Fibroblast of skin of scalp (primary cell): Measurements from ENCODE around the gene BTBD10.
A peak's percentile ranks its signal among the peaks of the same experiment; 100 is the strongest.

Source experiments
- DNase-seq: peaks from one replicate; pipeline ENCODE4 v3.0.0-alpha.2; 2013

Gene BTBD10

GRCh38 chr11:13373216-13373615 is 89.8 kb downstream of the BTBD10 start:
- no peak for DNase-seq

- DNase-seq, result peak; percentile 69
Observed at GRCh38 chr11:13368041-13368446, 95.0 kb downstream of the BTBD10 start.

- no peak for DNase-seq
Observed at GRCh38 chr11:13367115-13367514, 95.9 kb downstream of the BTBD10 start.

- DNase-seq, result no peak
Observed at GRCh38 chr11:13366266-13367026, 96.6 kb downstream of the BTBD10 start.

- DNase-seq, result peak; percentile 17
Observed at GRCh38 chr11:13364388-13364787, 98.6 kb downstream of the BTBD10 start.

GRCh38 chr11:13362596-13363109 is 100.4 kb downstream of the BTBD10 start:
- no peak for DNase-seq

GRCh38 chr11:13358596-13359270 is 104.3 kb downstream of the BTBD10 start:
- DNase-seq, result peak; percentile 82

GRCh38 chr11:13357232-13357631 is 105.8 kb downstream of the BTBD10 start:
- no peak for DNase-seq

- no peak for DNase-seq
Observed at GRCh38 chr11:13355191-13355590, 107.8 kb downstream of the BTBD10 start.

GRCh38 chr11:13354335-13354734 is 108.7 kb downstream of the BTBD10 start:
- DNase-seq, result peak; percentile 32

- DNase-seq, result no peak
Observed at GRCh38 chr11:13352711-13353110, 110.3 kb downstream of the BTBD10 start.

- no peak for DNase-seq
Observed at GRCh38 chr11:13349581-13349980, 113.4 kb downstream of the BTBD10 start.

- DNase-seq, result no peak
Observed at GRCh38 chr11:13349046-13349445, 114.0 kb downstream of the BTBD10 start.

GRCh38 chr11:13348305-13348704 is 114.7 kb downstream of the BTBD10 start:
- DNase-seq, result no peak

GRCh38 chr11:13347901-13348300 is 115.1 kb downstream of the BTBD10 start:
- no peak for DNase-seq

GRCh38 chr11:13346470-13346869 is 116.6 kb downstream of the BTBD10 start:
- no peak for DNase-seq

- DNase-seq, result no peak
Observed at GRCh38 chr11:13344818-13345217, 118.2 kb downstream of the BTBD10 start.

GRCh38 chr11:13343931-13344717 is 118.9 kb downstream of the BTBD10 start:
- peak; percentile 75 for DNase-seq

- no peak for DNase-seq
Observed at GRCh38 chr11:13343067-13343466, 120.0 kb downstream of the BTBD10 start.

GRCh38 chr11:13341026-13341425 is 122.0 kb downstream of the BTBD10 start:
- DNase-seq, result no peak

GRCh38 chr11:13339195-13340153 is 123.5 kb downstream of the BTBD10 start:
- peak; percentile 95 for DNase-seq
